Hepatocyte (in vitro differentiated cells): ENCODE data around the gene CERS1. TPM values are rescaled to one million over a fixed set of nuclear protein-coding genes. Genes with fewer than 3 reads are reported as not detected.

Experiments
- DNase-seq: peaks from one replicate; pipeline ENCODE4 v3.0.0-alpha.2; 2016; ENCODE audit warnings: low spot score
- H2AFZ ChIP-seq: fragments of 200-600 bp; sonication (generic); 2 replicates; pipeline ENCODE4 v1.6.0; 2016; ENCODE audit warnings: antibody characterized with exemption, mild to moderate bottlenecking
- H3K27ac ChIP-seq: fragments of 200-600 bp; sonication (generic); 2 replicates; pipeline ENCODE4 v1.5.1; 2016; ENCODE audit warnings: mild to moderate bottlenecking
- H3K27me3 ChIP-seq: fragments of 200-600 bp; sonication (generic); 2 replicates; pipeline ENCODE4 v1.6.1; 2016
- H3K36me3 ChIP-seq: fragments of 200-600 bp; sonication (generic); replicated peaks from 2 replicates; pipeline ENCODE4 v1.5.1; 2016; ENCODE audit warnings: low read depth; ENCODE audit not compliant: insufficient read depth
- H3K4me1 ChIP-seq: fragments of 200-600 bp; sonication (generic); 2 replicates; pipeline ENCODE4 v1.5.1; 2016; ENCODE audit warnings: mild to moderate bottlenecking, moderate library complexity; ENCODE audit not compliant: insufficient read depth
- H3K4me2 ChIP-seq: fragments of 200-600 bp; sonication (generic); 2 replicates; pipeline ENCODE4 v1.6.0; 2016
- H3K4me3 ChIP-seq: fragments of 200-600 bp; sonication (generic); 2 replicates; pipeline ENCODE4 v1.5.1; 2016; ENCODE audit warnings: mild to moderate bottlenecking
- H3K79me2 ChIP-seq: fragments of 200-600 bp; sonication (generic); 2 replicates; pipeline ENCODE4 v1.6.0; 2017; ENCODE audit warnings: mild to moderate bottlenecking
- H3K9me2 ChIP-seq: fragments of 200-600 bp; sonication (generic); replicated peaks from 2 replicates; pipeline ENCODE4 v1.6.0; 2017; ENCODE audit warnings: mild to moderate bottlenecking; ENCODE audit not compliant: insufficient read depth
- H3K9me3 ChIP-seq: fragments of 200-600 bp; sonication (generic); 2 replicates; pipeline ENCODE4 v1.5.1; 2016; ENCODE audit warnings: low read depth, mild to moderate bottlenecking
- H4K20me1 ChIP-seq: fragments of 200-600 bp; sonication (generic); 2 replicates; pipeline ENCODE4 v1.6.0; 2016; ENCODE audit warnings: mild to moderate bottlenecking; ENCODE audit not compliant: insufficient read depth, poor library complexity, severe bottlenecking
- CTCF ChIP-seq: fragments of 200-600 bp; sonication (generic); IDR thresholded peaks from 2 replicates; pipeline ENCODE4 v1.5.1; 2016; ENCODE audit warnings: antibody characterized with exemption, mild to moderate bottlenecking; ENCODE audit not compliant: poor library complexity
- EZH2 ChIP-seq: fragments of 200-600 bp; sonication (generic); IDR thresholded peaks from 2 replicates; pipeline ENCODE4 v1.6.1; 2016; ENCODE audit warnings: antibody characterized with exemption, mild to moderate bottlenecking, borderline replicate concordance
- EZH2phosphoT487 ChIP-seq: fragments of 200-600 bp; sonication (generic); IDR thresholded peaks from one replicate; pipeline ENCODE4 v1.6.1; 2018; ENCODE audit warnings: antibody characterized with exemption, mild to moderate bottlenecking, low read depth, moderate library complexity; ENCODE audit not compliant: unreplicated experiment, severe bottlenecking
- WGBS: methylation state at CpG from one replicate; pipeline ENCODE4 v1.1.6; 2016; ENCODE audit warnings: low lambda C conversion rate; ENCODE audit errors: missing lambda C conversion rate; 5-methylcytosine and 5-hydroxymethylcytosine counted together
- polyA plus RNA-seq: library from polyadenylated mRNA; unstranded; fragments of >200 nt; fragmentation: Nextera tagmentation; extraction: Ambion mirVana; gene quantifications from 2 replicates; pipeline ENCODE4 v1.2.1, GENCODE V29; 2016
- total RNA-seq: library from RNA; depleted of rRNA; stranded (reverse); fragments of >200 nt; gene quantifications from 2 replicates; pipeline ENCODE4 v1.2.3, GENCODE V29; 2014

CERS1 gene
- total and polyA plus RNA-seq, 2 experiments from 2014 or later = 5.3 to 5.7 TPM

- Histone ChIP-seq H4K20me1 (peaks cover 5% of the 10 kb centered on the region), H3K27ac (no peak overlapping the region), H3K9me3 (no peaks in the 10 kb centered on the region), H3K79me2 (no peaks in the 10 kb centered on the region), H2AFZ (no peak overlapping the region), H3K4me3 (no peak overlapping the region), H3K4me2 (no peak overlapping the region), H3K36me3 (no peaks in the 10 kb centered on the region), H3K9me2 (no peaks in the 10 kb centered on the region), H3K4me1 (no peaks in the 10 kb centered on the region), H3K27me3 (no peaks in the 10 kb centered on the region)
- no peak for DNase-seq
- TF ChIP-seq EZH2 (no peak), EZH2phosphoT487 (no peak), CTCF (no peak)
- WGBS = 55% methylated on average over 7 of the region's 7 CpGs
These were observed 24.4 kb downstream of the CERS1 start for GRCh38 chr19:18871543-18871942.

- Histone ChIP-seq H3K36me3 (no peaks in the 10 kb centered on the region), H3K4me3 (no peak overlapping the region), H3K9me2 (no peaks in the 10 kb centered on the region), H3K79me2 (no peaks in the 10 kb centered on the region), H3K27me3 (no peaks in the 10 kb centered on the region), H3K4me2 (no peak overlapping the region), H3K27ac (no peak overlapping the region), H2AFZ (no peak overlapping the region), H3K9me3 (no peaks in the 10 kb centered on the region), H4K20me1 (peaks cover 5% of the 10 kb centered on the region), H3K4me1 (no peaks in the 10 kb centered on the region)
- 82% methylated on average over 5 of the region's 25 CpGs for WGBS
- DNase-seq = no peak
- TF ChIP-seq CTCF = no peak
- TF ChIP-seq EZH2phosphoT487 = no peak
- no peak for TF ChIP-seq EZH2
These were observed 25.3 kb downstream of the CERS1 start for GRCh38 chr19:18870531-18871172.

GRCh38 chr19:18869781-18870530 lies 26.0 kb downstream of the CERS1 start:
- Histone ChIP-seq H4K20me1 (peaks cover 5% of the 10 kb centered on the region), H3K36me3 (no peaks in the 10 kb centered on the region), H3K27me3 (no peaks in the 10 kb centered on the region), H3K79me2 (no peaks in the 10 kb centered on the region), H3K4me3 (no peak overlapping the region), H3K27ac (no peak overlapping the region), H3K4me2 (no peak overlapping the region), H3K4me1 (no peaks in the 10 kb centered on the region), H2AFZ (no peak overlapping the region), H3K9me3 (no peaks in the 10 kb centered on the region), H3K9me2 (no peaks in the 10 kb centered on the region)
- no peak for TF ChIP-seq EZH2phosphoT487
- no peak for TF ChIP-seq CTCF
- TF ChIP-seq EZH2 = no peak
- DNase-seq = no peak
- 93% methylated on average over 24 of the region's 62 CpGs for WGBS
